Activated CD8-positive, alpha-beta memory T cell treated with anti-CD3 and anti-CD28 coated beads for 36 hours (primary cell): Measurements from ENCODE around the gene TP53RK. TPM values are rescaled to one million over a fixed set of nuclear protein-coding genes. Genes with fewer than 3 reads are reported as not detected.

Source experiments
- CTCF ChIA-PET: fragments of 350-600 bp; sonication (Branson Sonifier 250); formaldehyde crosslinking; loops from one replicate; lab custom pipeline; 2021; ENCODE audit warnings: antibody characterized with exemption; lab: Charles Lee
- POLR2A ChIA-PET: fragments of 350-600 bp; sonication (Branson Sonifier 250); formaldehyde crosslinking; loops from one replicate; lab custom pipeline; 2021; ENCODE audit warnings: antibody characterized with exemption; lab: Charles Lee
- total RNA-seq, 2 experiments: library from RNA; stranded (reverse); gene quantifications; one replicate each; pipeline ENCODE4 v1.2.3, GENCODE V29; 2021

The TP53RK gene
- total RNA-seq, 2 experiments from 2014 or later, result 18.6 to 18.7 TPM

GRCh38 chr20:46646122-46646521 is 43.1 kb downstream of the TP53RK start:
- POLR2A ChIA-PET, result no interaction called here
- CTCF ChIA-PET, result no interaction called here

DNA sequence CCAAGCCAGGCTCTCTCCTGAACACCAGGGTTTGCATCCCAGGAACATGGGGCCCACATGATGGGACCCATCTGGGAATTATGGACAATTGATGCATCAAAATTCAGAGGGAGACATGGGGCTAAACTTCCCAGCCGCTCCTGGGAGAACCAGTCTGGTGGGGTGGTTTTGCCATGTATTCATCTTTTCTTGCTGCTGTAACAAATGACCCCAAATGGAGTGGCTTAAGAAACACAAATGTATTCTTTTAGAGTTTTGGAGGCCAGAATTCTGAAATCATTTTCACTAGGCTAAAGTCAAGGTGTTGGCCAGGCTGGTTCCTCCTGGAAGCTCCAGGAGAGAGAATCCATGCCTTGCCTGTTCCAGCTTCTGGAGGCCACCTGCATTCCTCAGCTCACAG is 44.5 kb downstream of the TP53RK start:
- ChIA-PET POLR2A (no interaction called here), CTCF (no interaction called here)

DNA sequence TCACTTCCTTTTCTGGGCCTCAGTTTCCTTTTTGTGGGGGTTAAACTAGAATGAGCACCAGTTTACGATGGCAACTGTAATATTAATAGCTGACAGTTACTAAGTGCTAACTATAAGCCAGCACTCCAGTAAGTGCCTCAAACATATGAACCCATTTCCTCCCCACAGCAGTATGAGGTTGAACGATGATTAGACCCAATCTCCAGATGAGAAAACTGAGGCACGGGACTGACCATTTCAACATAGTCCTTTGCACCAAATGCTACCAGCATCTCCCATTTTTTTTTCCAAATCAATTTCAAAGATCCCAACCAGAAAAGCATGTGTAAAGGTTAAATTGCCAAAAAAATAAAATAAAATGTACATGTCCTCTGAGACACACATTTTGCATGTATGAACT is 45.1 kb downstream of the TP53RK start:
- CTCF ChIA-PET, result no interaction called here

GRCh38 chr20:46642969-46643343 is 46.3 kb downstream of the TP53RK start:
- ChIA-PET POLR2A (no interaction called here), CTCF (interaction anchor here (1.2 kb wide), 1 partner anchor 39 kb away, joined by 3 read pairs; no protein-coding TSS in a partner anchor)

More for the DNA sequence above, 45.1 kb downstream of the TP53RK start:
- POLR2A ChIA-PET, result no interaction called here

DNA sequence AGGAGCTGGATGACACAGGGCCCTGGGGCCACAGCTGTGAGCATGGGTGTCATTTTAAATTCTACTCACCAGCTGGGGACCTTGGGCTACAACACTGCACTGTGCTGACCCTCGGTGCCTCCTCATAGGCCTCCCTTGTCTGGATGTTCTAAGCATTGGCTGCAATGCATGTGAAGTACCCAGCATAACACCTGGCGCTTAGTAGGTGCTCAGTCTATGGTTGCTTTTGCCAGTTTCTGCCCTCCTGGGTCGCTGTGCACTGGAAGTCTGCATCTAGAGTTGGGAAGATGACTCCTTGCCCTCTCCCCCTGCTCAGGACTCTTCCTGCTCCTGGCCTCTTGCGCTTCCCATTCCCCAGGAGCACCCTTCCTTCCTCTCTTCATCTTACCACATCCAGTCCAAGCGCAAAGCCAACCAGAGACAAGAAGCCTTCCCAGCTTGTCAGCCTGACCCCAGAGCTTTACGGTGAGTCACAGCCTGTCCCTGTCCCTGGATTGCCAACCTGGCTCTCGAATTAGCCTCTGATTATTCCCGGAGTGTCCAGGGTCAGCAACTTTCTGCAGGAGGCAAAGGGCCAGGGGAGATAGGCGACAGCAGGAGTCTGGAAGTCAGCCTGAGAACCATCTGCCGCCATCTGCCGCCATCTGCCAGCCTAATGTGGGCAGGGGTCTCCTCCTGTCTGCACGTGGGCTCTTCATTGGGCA is 46.8 kb downstream of the TP53RK start:
- CTCF ChIA-PET, result interaction anchor here (1.2 kb wide), 1 partner anchor 38 kb away, joined by 3 read pairs; no protein-coding TSS in a partner anchor

DNA sequence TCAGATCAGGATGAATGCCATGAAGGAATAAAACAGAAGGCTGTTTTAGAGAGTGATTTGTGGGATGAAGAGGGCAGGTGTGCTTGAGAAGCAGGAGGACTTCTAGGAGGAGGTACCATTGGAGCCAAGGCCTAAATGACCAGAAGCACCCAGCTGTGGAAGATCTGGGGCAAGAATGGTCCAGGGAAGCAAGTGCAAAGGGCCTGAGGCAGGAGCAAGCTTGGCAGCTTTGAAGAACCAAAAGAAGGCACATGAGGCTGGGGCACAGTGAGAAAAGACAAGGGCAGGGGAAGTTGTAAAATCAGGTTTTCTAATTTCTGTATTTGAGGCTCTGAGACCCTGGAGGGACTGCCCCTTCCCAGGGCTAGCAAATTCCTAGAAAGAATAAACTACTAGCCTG is 47.8 kb downstream of the TP53RK start:
- CTCF ChIA-PET, result no interaction called here
- POLR2A ChIA-PET, result no interaction called here

More for the DNA sequence above, 46.8 kb downstream of the TP53RK start:
- POLR2A ChIA-PET, result no interaction called here

- CTCF ChIA-PET, result no interaction called here
Observed at GRCh38 chr20:46640536-46641311, 48.5 kb downstream of the TP53RK start.

GRCh38 chr20:46640044-46640443 is 49.2 kb downstream of the TP53RK start:
- CTCF ChIA-PET, result interaction anchor here (0.6 kb wide), 1 partner anchor 382 kb away, joined by 4 read pairs; no protein-coding TSS in a partner anchor
- POLR2A ChIA-PET, result no interaction called here

More at GRCh38 chr20:46640536-46641311, 48.5 kb downstream of the TP53RK start:
- POLR2A ChIA-PET, result no interaction called here

- CTCF ChIA-PET, result interaction anchor here (0.6 kb wide), 1 partner anchor 382 kb away, joined by 4 read pairs; no protein-coding TSS in a partner anchor
- POLR2A ChIA-PET, result no interaction called here
Observed at GRCh38 chr20:46639587-46639986, 49.7 kb downstream of the TP53RK start.

GRCh38 chr20:46638898-46639274 is 50.4 kb downstream of the TP53RK start:
- ChIA-PET POLR2A (no interaction called here), CTCF (no interaction called here)

DNA sequence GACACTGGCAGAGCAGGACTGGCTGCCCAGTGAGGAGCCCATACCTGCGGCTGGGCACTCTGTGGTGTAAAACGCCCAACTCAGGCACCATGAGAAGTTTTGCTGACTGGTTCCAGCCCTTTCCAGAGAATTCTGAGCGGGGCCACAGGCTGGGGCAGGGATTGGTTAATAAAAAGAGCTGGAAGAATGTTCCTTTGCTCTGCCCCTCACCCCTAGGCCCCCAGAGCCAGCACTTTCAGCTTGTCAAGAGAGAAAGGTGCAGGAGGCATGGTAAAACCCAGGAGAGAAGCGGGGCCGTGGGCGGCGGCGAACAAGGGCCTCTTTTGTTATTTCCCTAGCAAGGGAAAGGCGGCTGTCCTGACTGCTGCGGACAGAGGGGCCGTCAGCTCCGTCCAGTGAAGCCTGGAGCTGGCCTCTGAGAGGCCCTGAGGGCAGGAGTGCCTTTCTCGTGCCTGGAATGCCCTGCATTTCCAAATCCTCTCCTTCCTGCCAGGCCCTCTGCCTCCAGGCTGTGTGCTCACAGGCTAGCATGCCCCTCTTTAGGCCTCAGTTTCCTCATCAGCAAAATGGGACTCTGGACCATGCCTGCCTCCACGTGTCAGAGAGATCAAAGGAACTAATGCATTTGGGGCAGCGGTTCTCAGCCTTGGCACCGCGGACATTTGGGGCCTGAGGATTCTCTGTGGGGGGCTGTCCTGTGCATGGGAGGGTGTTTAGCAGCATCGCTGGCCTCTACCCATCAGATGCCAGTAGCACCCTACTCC is 50.9 kb downstream of the TP53RK start:
- ChIA-PET CTCF (no interaction called here), POLR2A (no interaction called here)

DNA sequence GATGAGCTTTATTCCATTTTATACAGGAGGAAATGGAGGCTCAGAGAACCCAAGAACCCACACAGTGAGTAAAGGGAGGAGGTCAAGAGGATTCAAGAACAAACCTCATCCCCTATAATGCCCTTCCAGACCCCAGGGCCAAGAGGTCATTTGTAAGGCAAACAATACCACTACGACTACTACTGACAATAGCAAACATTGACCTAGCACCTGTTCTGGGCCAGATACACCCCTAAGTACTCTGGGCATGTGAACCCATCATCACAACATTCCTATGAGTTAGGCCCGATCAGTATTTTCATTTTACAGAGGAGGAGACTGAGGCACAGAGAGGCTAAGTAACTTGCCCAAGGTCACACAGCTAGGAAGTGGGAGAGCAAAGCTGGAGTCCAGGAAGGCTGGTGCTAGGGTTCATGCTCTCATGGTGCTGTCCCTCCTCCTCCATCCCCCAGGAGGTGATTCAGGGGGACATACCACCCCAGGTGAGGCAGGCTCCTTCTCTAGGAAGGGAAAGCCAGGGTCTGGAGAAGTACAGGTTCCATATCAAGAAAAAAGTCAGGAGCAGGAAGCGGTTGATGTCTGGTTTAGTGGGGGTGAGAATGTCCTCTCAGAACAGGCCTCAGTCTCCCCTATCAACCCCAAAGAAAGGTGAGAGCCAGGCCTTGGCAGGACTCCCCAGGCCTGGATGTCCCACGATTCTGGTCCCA is 51.7 kb downstream of the TP53RK start:
- ChIA-PET CTCF (no interaction called here), POLR2A (no interaction called here)

DNA sequence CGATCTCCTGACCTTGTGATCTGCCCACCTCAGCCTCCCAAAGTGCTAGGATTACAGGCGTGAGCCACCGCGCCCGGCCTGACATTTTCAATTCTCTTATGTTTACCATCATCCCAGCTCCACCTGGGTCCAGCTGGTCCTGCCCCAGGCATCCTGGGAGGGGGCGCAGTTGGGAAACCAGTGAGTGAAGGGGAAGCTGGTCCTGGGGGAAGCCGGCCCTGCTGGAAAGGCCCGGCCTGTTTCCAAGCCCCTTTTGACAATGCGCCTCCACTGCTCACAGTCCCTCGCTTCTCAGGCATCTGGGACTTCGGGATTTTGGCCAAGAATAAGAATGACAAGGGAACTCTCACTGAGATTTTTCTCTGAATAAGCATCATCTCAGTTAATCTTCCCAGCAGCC is 52.2 kb downstream of the TP53RK start:
- ChIA-PET POLR2A (no interaction called here), CTCF (no interaction called here)

GRCh38 chr20:46636514-46636913 is 52.7 kb downstream of the TP53RK start:
- POLR2A ChIA-PET, result no interaction called here

GRCh38 chr20:46635514-46636136 is 53.6 kb downstream of the TP53RK start:
- POLR2A ChIA-PET, result interaction anchor here (0.6 kb wide), 1 partner anchor 15 kb away, joined by 5 read pairs; no protein-coding TSS in a partner anchor
- CTCF ChIA-PET, result no interaction called here

More at GRCh38 chr20:46636514-46636913, 52.7 kb downstream of the TP53RK start:
- CTCF ChIA-PET, result no interaction called here

DNA sequence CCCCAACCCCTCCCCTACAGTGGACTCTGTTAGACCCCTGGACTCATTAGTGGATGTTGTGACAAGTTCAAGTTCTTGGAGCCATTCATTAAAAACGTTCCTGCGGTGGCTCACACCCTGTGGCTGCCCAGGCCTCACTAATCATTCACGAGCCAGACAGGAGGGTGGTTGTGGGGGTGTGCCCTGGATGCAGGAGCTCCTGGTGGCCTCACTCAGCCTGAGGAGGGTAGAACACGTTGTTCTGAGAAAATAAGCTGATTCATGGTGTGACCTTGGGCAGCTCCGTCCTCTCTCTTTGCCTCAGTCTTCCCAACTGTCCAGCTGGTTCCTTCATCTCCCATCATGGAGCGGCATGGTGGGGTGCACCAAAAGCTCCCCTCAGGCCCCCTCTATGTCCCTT is 54.7 kb downstream of the TP53RK start:
- CTCF ChIA-PET, result interaction anchor here (0.6 kb wide), 1 partner anchor 31 kb away, joined by 3 read pairs; no protein-coding TSS in a partner anchor
- POLR2A ChIA-PET, result no interaction called here
